Erythroblast (primary cell): ENCODE measurements around the gene ENPP1.

Experiments
- GATA1 ChIP-seq: IDR thresholded peaks from 2 replicates; pipeline ENCODE4 v1.6.1; 2011; ENCODE audit warnings: low read depth, mild to moderate bottlenecking, control low read depth, low read length, moderate library complexity
- POLR2A ChIP-seq: IDR thresholded peaks from 2 replicates; pipeline ENCODE4 v1.6.1; 2011; ENCODE audit warnings: mild to moderate bottlenecking, low read length

DNA sequence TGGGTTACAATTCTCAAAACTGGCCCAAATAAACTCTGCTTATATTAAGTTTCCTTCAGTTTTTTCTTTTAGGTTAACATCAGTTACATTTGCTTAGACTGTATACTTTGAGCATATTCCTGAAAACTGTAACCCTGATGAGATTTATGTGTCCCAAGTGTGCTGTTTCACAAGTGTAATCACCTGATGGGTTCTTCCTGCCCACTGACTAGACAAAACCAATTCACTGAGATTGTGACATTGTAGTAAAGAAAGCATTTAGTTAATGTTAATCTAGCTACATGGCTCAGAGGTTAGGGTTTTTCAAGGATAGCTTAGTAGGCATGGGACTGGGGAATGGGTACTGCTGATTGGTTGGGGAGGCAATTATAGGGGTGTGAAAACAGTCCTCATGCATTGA is 89.8 kb downstream of the ENPP1 start:
- TF ChIP-seq POLR2A (no peak), GATA1 (no peak)
